Cardiac fibroblast (primary cell): ENCODE data around the gene GVQW3.

Experiments
- DNase-seq, 2 donors: peaks; one replicate each; pipeline versions ENCODE4 v3.0.0 to v3.0.0-alpha.2; 2010; ENCODE audit warnings: low read depth in 2 of 2
- H3K4me3 ChIP-seq, 2 donors: replicated peaks in 1 of 2; 1 replicate in 1 of 2; 2 replicates in 1 of 2; pipeline ENCODE4 v1.5.1; 2011; ENCODE audit warnings: low read depth in 2 of 2, low read length in 2 of 2, mild to moderate bottlenecking in 2 of 2, moderate library complexity in 1 of 2
- CTCF ChIP-seq: IDR thresholded peaks from one replicate; pipeline ENCODE4 v1.5.1; 2011; ENCODE audit warnings: low read depth, mild to moderate bottlenecking, low read length, inconsistent platforms

GVQW3 gene

GRCh38 chr11:76365038-76365679 is 16.0 kb upstream of the GVQW3 start:
- no peak overlapping the region for H3K4me3 ChIP-seq
- no peak for TF ChIP-seq CTCF
- no peak for DNase-seq

- no peak for DNase-seq
- TF ChIP-seq CTCF = no peak
- no peak overlapping the region for H3K4me3 ChIP-seq
Measured at GRCh38 chr11:76368490-76368889, 12.6 kb upstream of the GVQW3 start.

- H3K4me3 ChIP-seq = no peak overlapping the region
- DNase-seq = no peak
- no peak for TF ChIP-seq CTCF
Measured at GRCh38 chr11:76369406-76369805, 11.7 kb upstream of the GVQW3 start.

GRCh38 chr11:76371170-76371569 is 10.0 kb upstream of the GVQW3 start:
- H3K4me3 ChIP-seq = no peak overlapping the region
- peak; percentile 71 to 87 for DNase-seq
- TF ChIP-seq CTCF = no peak

- no peak for TF ChIP-seq CTCF
- DNase-seq = no peak
- H3K4me3 ChIP-seq = no peak overlapping the region
Measured at GRCh38 chr11:76376746-76377558, 4.2 kb upstream of the GVQW3 start.

GRCh38 chr11:76379807-76380158 is 1.3 kb upstream of the GVQW3 start:
- no peak for TF ChIP-seq CTCF
- no peak for DNase-seq
- peak overlapping the region; percentile 76 to 81 for H3K4me3 ChIP-seq
